ENCODE measurements around the gene PTGS2.

DNA sequence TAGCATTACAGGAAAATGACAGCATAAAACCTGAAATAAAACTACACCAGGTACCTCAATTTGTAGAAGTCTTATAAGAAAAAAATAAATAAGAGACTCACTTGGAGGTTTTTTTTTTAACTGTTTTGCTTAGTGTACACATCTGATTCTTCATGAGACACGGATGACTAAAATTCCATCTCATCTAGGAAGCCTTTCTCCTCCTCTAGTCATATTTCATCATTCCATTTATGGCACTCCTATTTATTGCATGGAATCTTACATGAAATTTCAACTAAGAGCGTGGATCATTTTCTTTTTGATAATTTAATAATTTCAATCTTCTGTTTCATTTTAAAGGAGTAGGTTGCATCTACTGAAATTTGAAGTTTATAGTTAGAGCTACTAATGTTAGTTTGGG, 1.6 kb upstream of the PTGS2 start:
- TF ChIP-seq POLR2A (IDR thresholded peaks at IDR 0.05; ENCODE audit: borderline replicate concordance, extremely low read depth, insufficient read depth, insufficient read length) (no peak), SP1 (IDR thresholded peaks at IDR 0.05; ENCODE audit: low read depth) (no peak), EGR1 (IDR thresholded peaks at IDR 0.05; ENCODE audit: low read depth) (no peak), EZH2phosphoT487 (IDR thresholded peaks at IDR 0.05; ENCODE audit: borderline replicate concordance) (no peak)
- TF ChIP-seq, protein P1, sequence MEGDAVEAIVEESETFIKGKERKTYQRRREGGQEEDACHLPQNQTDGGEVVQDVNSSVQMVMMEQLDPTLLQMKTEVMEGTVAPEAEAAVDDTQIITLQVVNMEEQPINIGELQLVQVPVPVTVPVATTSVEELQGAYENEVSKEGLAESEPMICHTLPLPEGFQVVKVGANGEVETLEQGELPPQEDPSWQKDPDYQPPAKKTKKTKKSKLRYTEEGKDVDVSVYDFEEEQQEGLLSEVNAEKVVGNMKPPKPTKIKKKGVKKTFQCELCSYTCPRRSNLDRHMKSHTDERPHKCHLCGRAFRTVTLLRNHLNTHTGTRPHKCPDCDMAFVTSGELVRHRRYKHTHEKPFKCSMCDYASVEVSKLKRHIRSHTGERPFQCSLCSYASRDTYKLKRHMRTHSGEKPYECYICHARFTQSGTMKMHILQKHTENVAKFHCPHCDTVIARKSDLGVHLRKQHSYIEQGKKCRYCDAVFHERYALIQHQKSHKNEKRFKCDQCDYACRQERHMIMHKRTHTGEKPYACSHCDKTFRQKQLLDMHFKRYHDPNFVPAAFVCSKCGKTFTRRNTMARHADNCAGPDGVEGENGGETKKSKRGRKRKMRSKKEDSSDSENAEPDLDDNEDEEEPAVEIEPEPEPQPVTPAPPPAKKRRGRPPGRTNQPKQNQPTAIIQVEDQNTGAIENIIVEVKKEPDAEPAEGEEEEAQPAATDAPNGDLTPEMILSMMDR (IDR thresholded peaks at IDR 0.05 in 2 of 3, conservative IDR thresholded peaks at IDR 0.05 in 1 of 3; ENCODE audit: borderline replicate concordance in 1 of 3, insufficient read depth in 1 of 3, low read depth in 2 of 3, low read length in 2 of 3): no peak

All from HCT116 (cell line).